Esophagus squamous epithelium (tissue), 5 donors: ENCODE measurements around the gene SLC11A1. TPM values are rescaled to one million over a fixed set of nuclear protein-coding genes. Genes with fewer than 3 reads are reported as not detected.

Experiments used
- DNase-seq: peaks from one replicate; lab custom pipeline; 2025; lab: John Stamatoyannopoulos, UW
- H3K27ac ChIP-seq, 4 donors: fragments of 200-600 bp; sonication (generic); one replicate each; pipeline ENCODE4 v1.5.1; 2016 to 2019; ENCODE audit warnings: mild to moderate bottlenecking in 1 of 4
- H3K27me3 ChIP-seq, 4 donors: fragments of 200-600 bp; sonication (generic); 1 replicate in 3 of 4; 2 replicates in 1 of 4; pipeline versions ENCODE4 v1.5.1 to v1.6.0; 2017 to 2021; ENCODE audit warnings: antibody characterized with exemption in 1 of 4
- H3K36me3 ChIP-seq, 3 donors: fragments of 200-600 bp; sonication (generic); one replicate each; pipeline ENCODE4 v1.5.1; 2016 to 2019
- H3K4me1 ChIP-seq, 3 donors: fragments of 200-600 bp; sonication (generic); one replicate each; pipeline ENCODE4 v1.5.1; 2017 to 2019
- H3K4me3 ChIP-seq, 4 donors: fragments of 200-600 bp; sonication (generic); 1 replicate in 3 of 4; 2 replicates in 1 of 4; pipeline ENCODE4 v1.5.1; 2016 to 2019; ENCODE audit warnings: mild to moderate bottlenecking in 2 of 4, moderate library complexity in 1 of 4
- H3K9me3 ChIP-seq, 3 donors: fragments of 200-600 bp; sonication (generic); one replicate each; pipeline ENCODE4 v1.5.1; 2016 to 2019
- CTCF ChIP-seq, 6 experiments: fragments of 450-650 bp in 4 of 6; fragments of 200-600 bp in 2 of 6; sonication (generic) in 2 of 6; IDR thresholded peaks; one replicate each; pipeline ENCODE4 v1.5.1; 2016 to 2019; ENCODE audit warnings: antibody characterized with exemption in 6 of 6, mild to moderate bottlenecking in 4 of 6, moderate library complexity in 4 of 6
- POLR2A ChIP-seq, 4 donors: fragments of 450-650 bp; IDR thresholded peaks; one replicate each; pipeline ENCODE4 v1.6.1; 2017; ENCODE audit warnings: antibody characterized with exemption in 4 of 4, mild to moderate bottlenecking in 4 of 4, moderate library complexity in 3 of 4
- WGBS, 2 donors: methylation state at CpG; one replicate each; pipeline ENCODE4 v1.1.5; 2018; 5-methylcytosine and 5-hydroxymethylcytosine counted together
- intact Hi-C: fragments of 100-400 bp; cut with DNase I; formaldehyde crosslinking; loops from one replicate; pipeline ENCODE4 v1.15.0; 2022
- total RNA-seq, 4 donors: library from RNA; depleted of rRNA; stranded (reverse); fragments of >200 nt; gene quantifications; one replicate each; pipeline ENCODE4 v1.1.0, GENCODE V29; 2016
- donor health status: DM: yes; HTN: yes; CAD: no.

SLC11A1 gene
- total RNA-seq, 4 donors from 2014 or later = 1.7 to 10.6 (median 8.7) TPM

GRCh38 chr2:218378053-218378452, 4.0 kb upstream of the SLC11A1 start:
- Histone ChIP-seq H3K4me1 (peaks cover 0 to 23% (median 4%) of the 10 kb centered on the region in 3 donors), H3K4me3 (no peak overlapping the region), H3K9me3 (no peaks in the 10 kb centered on the region), H3K27me3 (no peaks in the 10 kb centered on the region), H3K27ac (no peak overlapping the region), H3K36me3 (no peaks in the 10 kb centered on the region)
- intact Hi-C loops = no loop called here
- no peak for DNase-seq
- TF ChIP-seq CTCF (IDR thresholded peaks at IDR 0.05) (no peak), POLR2A (IDR thresholded peaks at IDR 0.05) (no peak)
- 79 to 85% methylated on average over 3 to 5 of the region's 5 CpGs for whole genome bisulfite sequencing, 2 donors

GRCh38 chr2:218382785-218383184, 712 bp downstream of the SLC11A1 start:
- no peak for DNase-seq
- intact Hi-C loops = no loop called here
- Histone ChIP-seq H3K4me1 (peaks cover 9 to 43% (median 22%) of the 10 kb centered on the region in 3 donors), H3K27me3 (no peaks in the 10 kb centered on the region), H3K36me3 (no peaks in the 10 kb centered on the region), H3K27ac (peak overlapping the region in 2 of 4 donors; percentile 61 to 80), H3K4me3 (peak overlapping the region in 2 of 4 donors; percentile 19 to 39), H3K9me3 (no peaks in the 10 kb centered on the region)
- TF ChIP-seq POLR2A (IDR thresholded peaks at IDR 0.05) (no peak), CTCF (IDR thresholded peaks at IDR 0.05) (no peak)
- 94 to 100% methylated on average over 2 to 3 of the region's 6 CpGs for WGBS, 2 donors

GRCh38 chr2:218383892-218384519, 1.9 kb downstream of the SLC11A1 start:
- H3K36me3 ChIP-seq = no peaks in the 10 kb centered on the region
- H3K9me3 ChIP-seq = no peaks in the 10 kb centered on the region
- H3K27me3 ChIP-seq = no peaks in the 10 kb centered on the region
- H3K27ac ChIP-seq = peak overlapping the region; percentile 28 to 62 (median 55)
- intact Hi-C loops = no loop called here
- peak overlapping the region in 2 of 4 donors; percentile 19 to 21 for H3K4me3 ChIP-seq
- no peak for DNase-seq
- H3K4me1 ChIP-seq = peaks cover 12 to 46% (median 25%) of the 10 kb centered on the region in 3 donors
- peak in 1 of 4 donors; percentile 6 for TF ChIP-seq POLR2A (IDR thresholded peaks at IDR 0.05)
- TF ChIP-seq CTCF (IDR thresholded peaks at IDR 0.05) = no peak
- WGBS, 2 donors = 63 to 67% methylated on average over 2 to 9 of the region's 10 CpGs

- Histone ChIP-seq H3K27ac (no peak overlapping the region), H3K4me3 (no peak overlapping the region), H3K27me3 (no peaks in the 10 kb centered on the region), H3K9me3 (no peaks in the 10 kb centered on the region), H3K4me1 (peaks cover 12 to 46% (median 25%) of the 10 kb centered on the region in 3 donors), H3K36me3 (no peaks in the 10 kb centered on the region)
- no peak for TF ChIP-seq CTCF (IDR thresholded peaks at IDR 0.05)
- no peak for TF ChIP-seq POLR2A (IDR thresholded peaks at IDR 0.05)
- intact Hi-C loops = no loop called here
- DNase-seq = no peak
- 79 to 83% methylated on average over 1 to 3 of the region's 9 CpGs for WGBS, 2 donors
Measured at GRCh38 chr2:218384975-218385374, 2.9 kb downstream of the SLC11A1 start.

GRCh38 chr2:218386505-218387368, 4.7 kb downstream of the SLC11A1 start:
- intact Hi-C loops = no loop called here
- no peak for DNase-seq
- peak overlapping the region in 3 of 4 donors; percentile 4 to 51 (median 25) for H3K27ac ChIP-seq

More at GRCh38 chr2:218386505-218387368, 4.7 kb downstream of the SLC11A1 start:
- WGBS, 2 donors = 69 to 76% methylated on average over 19 to 20 of the region's 23 CpGs
- Histone ChIP-seq H3K9me3 (no peaks in the 10 kb centered on the region), H3K4me3 (peak overlapping the region in 2 of 4 donors; percentile 37 to 57), H3K36me3 (no peaks in the 10 kb centered on the region), H3K4me1 (peaks cover 12 to 46% (median 25%) of the 10 kb centered on the region in 3 donors), H3K27me3 (no peaks in the 10 kb centered on the region)
- TF ChIP-seq POLR2A (IDR thresholded peaks at IDR 0.05) (no peak), CTCF (IDR thresholded peaks at IDR 0.05) (no peak)
